ENCODE data around the gene SAMMSON.

- no peak for TF ChIP-seq SPI1 (IDR thresholded peaks at IDR 0.05; ENCODE audit: borderline replicate concordance, low read depth, low read length)
- no peak for TF ChIP-seq ZNF589 (CRISPR knock-in tag; IDR thresholded peaks at IDR 0.05; ENCODE audit: low read depth)
- no peak for TF ChIP-seq GABPB1 (CRISPR knock-in tag; IDR thresholded peaks at IDR 0.05)
Measured at GRCh38 chr3:70075101-70075500, 75.6 kb downstream of the SAMMSON start.

All from K562 (cell line).